CD4-positive, CD25-positive, alpha-beta regulatory T cell (primary cell): Measurements from ENCODE around the gene ADGRG6. TPM values are rescaled to one million over a fixed set of nuclear protein-coding genes. Genes with fewer than 3 reads are reported as not detected.
"Not testable (repeated sequence)": the region's sequence is repeated elsewhere in the genome, so short reads cannot be mapped to it uniquely, and the experiment has no call there.

ENCODE experiments used
- ATAC-seq, 2 donors: fragments of 150-1000 bp; cut with Tn5 transposase; one replicate each; pipeline ENCODE4 v1.10.0; 2021; ENCODE audit warnings: low read depth in 2 of 2, moderate number of reproducible peaks in 2 of 2, moderate library complexity in 1 of 2
- DNase-seq, 3 donors: peaks; one replicate each; pipeline versions ENCODE4 v3.0.0 to v3.0.0-alpha.2; 2012 to 2022; ENCODE audit warnings: mixed read lengths in 1 of 3
- H3K27ac ChIP-seq: one replicate; pipeline ENCODE4 v1.7.0; 2013; ENCODE audit warnings: mild to moderate bottlenecking, low read length; ENCODE audit not compliant: insufficient read depth, poor library complexity, severe bottlenecking
- H3K27me3 ChIP-seq: one replicate; pipeline ENCODE4 v1.7.0; 2013; ENCODE audit warnings: low read length; ENCODE audit not compliant: control insufficient read depth, insufficient read depth
- H3K36me3 ChIP-seq: one replicate; pipeline ENCODE4 v1.7.0; 2013; ENCODE audit warnings: mild to moderate bottlenecking, low read length, moderate library complexity; ENCODE audit not compliant: control insufficient read depth, insufficient read depth
- H3K4me1 ChIP-seq: 2 replicates; pipeline ENCODE4 v1.7.0; 2013; ENCODE audit warnings: mild to moderate bottlenecking, low read length; ENCODE audit not compliant: insufficient read depth, control insufficient read depth, poor library complexity, severe bottlenecking
- H3K4me3 ChIP-seq: one replicate; pipeline ENCODE4 v1.7.0; 2013; ENCODE audit warnings: low read depth, mild to moderate bottlenecking, low read length, moderate library complexity
- H3K9me3 ChIP-seq, 2 experiments: 1 replicate in 1 of 2; 2 replicates in 1 of 2; pipeline ENCODE4 v1.7.0; 2013; ENCODE audit warnings: low read length in 2 of 2, mild to moderate bottlenecking in 1 of 2, moderate library complexity in 1 of 2; ENCODE audit not compliant: control insufficient read depth in 2 of 2
- H3K27ac Mint-ChIP-seq, 3 donors: one replicate each; pipeline ENCODE4 v1.8.0; 2020 to 2022; ENCODE audit warnings: mild to moderate bottlenecking in 3 of 3, mixed read lengths in 3 of 3, moderate library complexity in 2 of 3
- H3K27me3 Mint-ChIP-seq: one replicate; pipeline ENCODE4 v1.8.0; 2022; ENCODE audit warnings: mild to moderate bottlenecking, mixed read lengths
- H3K36me3 Mint-ChIP-seq: one replicate; pipeline ENCODE4 v1.8.0; 2020; ENCODE audit warnings: mixed read lengths
- H3K4me1 Mint-ChIP-seq, 4 donors: one replicate each; pipeline ENCODE4 v1.8.0; 2020 to 2022; ENCODE audit warnings: mixed read lengths in 4 of 4, mild to moderate bottlenecking in 1 of 4
- H3K4me3 Mint-ChIP-seq, 4 donors: one replicate each; pipeline ENCODE4 v1.8.0; 2020 to 2022; ENCODE audit warnings: mild to moderate bottlenecking in 4 of 4, mixed read lengths in 4 of 4, moderate library complexity in 3 of 4
- H3K9me3 Mint-ChIP-seq, 7 donors: one replicate each; pipeline ENCODE4 v1.8.0; 2020 to 2022; ENCODE audit warnings: mixed read lengths in 7 of 7, mild to moderate bottlenecking in 3 of 7, moderate library complexity in 2 of 7
- polyA plus RNA-seq, 4 donors: library from polyadenylated mRNA; unstranded; fragments of 300-500 nt; fragmentation: Illumina TruSeq; gene quantifications; one replicate each; pipeline ENCODE4 v1.2.3, GENCODE V29; 2021
- total RNA-seq: library from RNA; stranded (reverse); gene quantifications from one replicate; pipeline ENCODE4 v1.2.3, GENCODE V29; 2022

The ADGRG6 gene
- total and polyA plus RNA-seq, 5 donors from 2014 or later: 0.74 TPM; not detected in 4

- no peaks in the 10 kb centered on the region for H3K36me3 ChIP-seq
- Mint-ChIP-seq H3K36me3 (no peaks in the 10 kb centered on the region), H3K4me3 (no peak overlapping the region), H3K27ac (no peak overlapping the region), H3K9me3 (peaks cover 0 to 4% (median 1%) of the 10 kb centered on the region in 7 donors), H3K4me1 (no peaks in the 10 kb centered on the region), H3K27me3 (peaks cover 6% of the 10 kb centered on the region)
- no peak overlapping the region for H3K4me3 ChIP-seq
- ATAC-seq (no peak), DNase-seq (no peak)
- no peaks in the 10 kb centered on the region for H3K9me3 ChIP-seq
- H3K27ac ChIP-seq: no peak overlapping the region
- no peaks in the 10 kb centered on the region for H3K4me1 ChIP-seq
- H3K27me3 ChIP-seq: no peaks in the 10 kb centered on the region
Observed at GRCh38 chr6:142416686-142417085, 114.9 kb downstream of the ADGRG6 start.

- no peak for DNase-seq
- Histone ChIP-seq H3K27ac (no peak overlapping the region), H3K9me3 (no peaks in the 10 kb centered on the region), H3K4me3 (no peak overlapping the region), H3K27me3 (no peaks in the 10 kb centered on the region), H3K4me1 (no peaks in the 10 kb centered on the region), H3K36me3 (no peaks in the 10 kb centered on the region)
- H3K4me1 Mint-ChIP-seq: no peaks in the 10 kb centered on the region
- no peak overlapping the region for H3K4me3 Mint-ChIP-seq
- no peaks in the 10 kb centered on the region for H3K36me3 Mint-ChIP-seq
- H3K9me3 Mint-ChIP-seq: peaks cover 0 to 4% (median 0%) of the 10 kb centered on the region in 7 donors
- ATAC-seq: no peak
- H3K27me3 Mint-ChIP-seq: peaks cover 6% of the 10 kb centered on the region
- H3K27ac Mint-ChIP-seq: no peak overlapping the region
Observed at GRCh38 chr6:142417331-142417750, 115.5 kb downstream of the ADGRG6 start.

- Histone ChIP-seq H3K27me3 (no peaks in the 10 kb centered on the region), H3K4me1 (no peaks in the 10 kb centered on the region), H3K27ac (no peak overlapping the region), H3K36me3 (no peaks in the 10 kb centered on the region), H3K9me3 (no peaks in the 10 kb centered on the region), H3K4me3 (no peak overlapping the region)
- DNase-seq (no peak), ATAC-seq (no peak)
- peaks cover 0 to 4% (median 0%) of the 10 kb centered on the region in 7 donors for H3K9me3 Mint-ChIP-seq
- H3K36me3 Mint-ChIP-seq: no peaks in the 10 kb centered on the region
- no peaks in the 10 kb centered on the region for H3K4me1 Mint-ChIP-seq
- no peak overlapping the region for H3K27ac Mint-ChIP-seq
- peaks cover 6% of the 10 kb centered on the region for H3K27me3 Mint-ChIP-seq
- no peak overlapping the region for H3K4me3 Mint-ChIP-seq
Observed at GRCh38 chr6:142419071-142419470, 117.3 kb downstream of the ADGRG6 start.

- Histone ChIP-seq H3K27me3 (no peaks in the 10 kb centered on the region), H3K9me3 (no peaks in the 10 kb centered on the region), H3K27ac (no peak overlapping the region), H3K36me3 (no peaks in the 10 kb centered on the region), H3K4me3 (no peak overlapping the region), H3K4me1 (no peaks in the 10 kb centered on the region)
- DNase-seq (no peak), ATAC-seq (no peak)
- Mint-ChIP-seq H3K27ac (no peak overlapping the region), H3K9me3 (peaks cover 0 to 5% (median 4%) of the 10 kb centered on the region in 7 donors), H3K4me1 (no peaks in the 10 kb centered on the region), H3K4me3 (no peak overlapping the region), H3K27me3 (peaks cover 6% of the 10 kb centered on the region), H3K36me3 (no peaks in the 10 kb centered on the region)
Observed at GRCh38 chr6:142420802-142421201, 119.0 kb downstream of the ADGRG6 start.

GRCh38 chr6:142421285-142422117, 119.7 kb downstream of the ADGRG6 start:
- DNase-seq: no peak
- no peak overlapping the region for H3K27ac ChIP-seq
- no peak overlapping the region for H3K27ac Mint-ChIP-seq
- ATAC-seq: no peak
- no peaks in the 10 kb centered on the region for H3K4me1 ChIP-seq
- no peak overlapping the region for H3K4me3 ChIP-seq
- peaks cover 6% of the 10 kb centered on the region for H3K27me3 Mint-ChIP-seq
- no peaks in the 10 kb centered on the region for H3K9me3 ChIP-seq
- H3K9me3 Mint-ChIP-seq: peaks cover 0 to 5% (median 4%) of the 10 kb centered on the region in 7 donors
- no peaks in the 10 kb centered on the region for H3K27me3 ChIP-seq
- H3K36me3 ChIP-seq: no peaks in the 10 kb centered on the region
- no peaks in the 10 kb centered on the region for H3K36me3 Mint-ChIP-seq
- H3K4me3 Mint-ChIP-seq: no peak overlapping the region
- no peaks in the 10 kb centered on the region for H3K4me1 Mint-ChIP-seq

- not testable (repeated sequence) for H3K4me3 Mint-ChIP-seq, ATAC-seq, H3K4me1 ChIP-seq, H3K4me3 ChIP-seq, H3K27ac Mint-ChIP-seq, DNase-seq, H3K9me3 Mint-ChIP-seq, H3K27me3 ChIP-seq, H3K36me3 ChIP-seq, H3K9me3 ChIP-seq, H3K4me1 Mint-ChIP-seq, H3K36me3 Mint-ChIP-seq, H3K27me3 Mint-ChIP-seq, H3K27ac ChIP-seq
Observed at GRCh38 chr6:142426444-142427132, 124.8 kb downstream of the ADGRG6 start.

GRCh38 chr6:142428468-142428867, 126.7 kb downstream of the ADGRG6 start:
- H3K4me1 Mint-ChIP-seq, H3K4me3 ChIP-seq, H3K27ac ChIP-seq, DNase-seq, H3K36me3 Mint-ChIP-seq, H3K27me3 Mint-ChIP-seq, ATAC-seq, H3K27ac Mint-ChIP-seq, H3K4me3 Mint-ChIP-seq, H3K9me3 Mint-ChIP-seq, H3K36me3 ChIP-seq, H3K9me3 ChIP-seq, H3K4me1 ChIP-seq, H3K27me3 ChIP-seq: not testable (repeated sequence)
